ENCODE results near the gene MYH6.

MYH6 gene

GRCh38 chr14:23437133-23438100, 29.3 kb upstream of the MYH6 start:
- Histone ChIP-seq H3K4me1 (peaks cover 0 to 9% (median 0%) of the 10 kb centered on the region in 10 experiments; a peak in 4 of 20 replicates), H3K36me3 (no peaks in the 10 kb centered on the region), H3K9me3 (replicated peaks in 1 of 11) (no peaks in the 10 kb centered on the region), H3K9ac (no peak overlapping the region), H3K4me3 (no peak overlapping the region), H4K20me1 (no peaks in the 10 kb centered on the region; a peak in 1 of 22 replicates), H3K27me3 (no peaks in the 10 kb centered on the region), H3K27ac (no peak overlapping the region), H3K4me2 (no peak overlapping the region)
- TF ChIP-seq Cebpa-rat (IDR thresholded peaks at IDR 0.05) = no peak

- Histone ChIP-seq H3K27me3 (no peaks in the 10 kb centered on the region), H3K4me2 (no peak overlapping the region), H3K4me1 (peaks cover 0 to 8% (median 0%) of the 10 kb centered on the region in 10 experiments; a peak in 4 of 20 replicates), H3K27ac (no peak overlapping the region), H3K9me3 (replicated peaks in 1 of 11) (no peaks in the 10 kb centered on the region), H3K9ac (no peak overlapping the region), H3K4me3 (no peak overlapping the region), H4K20me1 (no peaks in the 10 kb centered on the region; a peak in 1 of 22 replicates), H3K36me3 (no peaks in the 10 kb centered on the region)
- no peak for TF ChIP-seq Cebpa-rat (IDR thresholded peaks at IDR 0.05)
These were observed 28.5 kb upstream of the MYH6 start for GRCh38 chr14:23436327-23437132.

GRCh38 chr14:23435543-23436326, 27.7 kb upstream of the MYH6 start, which contains the start of gene MYH7:
TSS of gene MYH7 (minus strand) at chr14:23435660. CDS start at chr14:23433732, 1,928 bp downstream.
- Histone ChIP-seq H3K27ac (no peak within 1 kb of the TSS), H3K9ac (no peak within 1 kb of the TSS), H4K20me1 (no peaks in the 10 kb centered on the region; a peak in 1 of 22 replicates), H3K27me3 (no peaks in the 10 kb centered on the region), H3K4me3 (no peak within 1 kb of the TSS), H3K4me1 (0 out of 20 replicates have a peak, but pooled peaks cover 0 to 3% (median 0%) of the 10 kb centered on the region in 10 experiments), H3K36me3 (no peaks in the 10 kb centered on the region), H3K9me3 (replicated peaks in 1 of 11) (no peaks in the 10 kb centered on the region), H3K4me2 (no peak within 1 kb of the TSS)
- TF ChIP-seq Cebpa-rat (IDR thresholded peaks at IDR 0.05) = no peak

- no peak for TF ChIP-seq Cebpa-rat (IDR thresholded peaks at IDR 0.05)
These were observed 26.6 kb upstream of the MYH6 start for GRCh38 chr14:23434488-23435222.

GRCh38 chr14:23433457-23433856, 25.4 kb upstream of the MYH6 start:
- no peak overlapping the region for H3K4me2 ChIP-seq
- no peak overlapping the region for H3K9ac ChIP-seq
- 0 out of 20 replicates have a peak, but pooled peaks cover 0 to 5% (median 0%) of the 10 kb centered on the region in 10 experiments for H3K4me1 ChIP-seq
- no peak overlapping the region for H3K4me3 ChIP-seq
- no peaks in the 10 kb centered on the region for H3K36me3 ChIP-seq
- TF ChIP-seq Cebpa-rat (IDR thresholded peaks at IDR 0.05) = no peak
- no peak overlapping the region for H3K27ac ChIP-seq
- no peaks in the 10 kb centered on the region for H3K9me3 ChIP-seq (replicated peaks in 1 of 11)
- H3K27me3 ChIP-seq = no peaks in the 10 kb centered on the region
- H4K20me1 ChIP-seq = no peaks in the 10 kb centered on the region; a peak in 1 of 22 replicates

More at GRCh38 chr14:23434488-23435222, 26.6 kb upstream of the MYH6 start:
- no peak overlapping the region for H3K4me2 ChIP-seq
- H3K4me3 ChIP-seq = no peak overlapping the region
- no peaks in the 10 kb centered on the region for H3K27me3 ChIP-seq
- no peaks in the 10 kb centered on the region for H3K36me3 ChIP-seq
- no peaks in the 10 kb centered on the region for H3K9me3 ChIP-seq (replicated peaks in 1 of 11)
- H3K9ac ChIP-seq = no peak overlapping the region
- H3K27ac ChIP-seq = no peak overlapping the region
- H4K20me1 ChIP-seq = no peaks in the 10 kb centered on the region; a peak in 1 of 22 replicates
- 0 out of 20 replicates have a peak, but pooled peaks cover 0 to 5% (median 0%) of the 10 kb centered on the region in 10 experiments for H3K4me1 ChIP-seq

- no peak for TF ChIP-seq Cebpa-rat (IDR thresholded peaks at IDR 0.05)
- H3K9ac ChIP-seq = no peak overlapping the region
These were observed 24.9 kb upstream of the MYH6 start for GRCh38 chr14:23432946-23433345.

GRCh38 chr14:23432102-23432925, 24.2 kb upstream of the MYH6 start:
- Histone ChIP-seq H3K9me3 (replicated peaks in 1 of 11) (no peaks in the 10 kb centered on the region), H4K20me1 (no peaks in the 10 kb centered on the region; a peak in 1 of 22 replicates), H3K27ac (no peak overlapping the region), H3K4me2 (no peak overlapping the region), H3K4me3 (no peak overlapping the region), H3K27me3 (no peaks in the 10 kb centered on the region), H3K36me3 (no peaks in the 10 kb centered on the region), H3K4me1 (0 out of 20 replicates have a peak, but pooled peaks cover 0 to 5% (median 0%) of the 10 kb centered on the region in 10 experiments), H3K9ac (no peak overlapping the region)
- no peak for TF ChIP-seq Cebpa-rat (IDR thresholded peaks at IDR 0.05)

More at GRCh38 chr14:23432946-23433345, 24.9 kb upstream of the MYH6 start:
- no peak overlapping the region for H3K4me2 ChIP-seq
- H3K27ac ChIP-seq = no peak overlapping the region
- 0 out of 20 replicates have a peak, but pooled peaks cover 0 to 5% (median 0%) of the 10 kb centered on the region in 10 experiments for H3K4me1 ChIP-seq
- no peaks in the 10 kb centered on the region for H3K9me3 ChIP-seq (replicated peaks in 1 of 11)
- no peak overlapping the region for H3K4me3 ChIP-seq
- H4K20me1 ChIP-seq = no peaks in the 10 kb centered on the region; a peak in 1 of 22 replicates
- no peaks in the 10 kb centered on the region for H3K27me3 ChIP-seq
- no peaks in the 10 kb centered on the region for H3K36me3 ChIP-seq
